Measurements from ENCODE around the gene HAUS1. TPM values are rescaled to one million over a fixed set of nuclear protein-coding genes. Genes with fewer than 3 reads are reported as not detected.
A peak's percentile ranks its signal among the peaks of the same experiment; 100 is the strongest.

Gene HAUS1
- total and polyA plus RNA-seq, 2 of the 8 experiments (the other 6 are each of a cell fraction or from before 2014, with no cell fraction given), result 104 TPM

DNA sequence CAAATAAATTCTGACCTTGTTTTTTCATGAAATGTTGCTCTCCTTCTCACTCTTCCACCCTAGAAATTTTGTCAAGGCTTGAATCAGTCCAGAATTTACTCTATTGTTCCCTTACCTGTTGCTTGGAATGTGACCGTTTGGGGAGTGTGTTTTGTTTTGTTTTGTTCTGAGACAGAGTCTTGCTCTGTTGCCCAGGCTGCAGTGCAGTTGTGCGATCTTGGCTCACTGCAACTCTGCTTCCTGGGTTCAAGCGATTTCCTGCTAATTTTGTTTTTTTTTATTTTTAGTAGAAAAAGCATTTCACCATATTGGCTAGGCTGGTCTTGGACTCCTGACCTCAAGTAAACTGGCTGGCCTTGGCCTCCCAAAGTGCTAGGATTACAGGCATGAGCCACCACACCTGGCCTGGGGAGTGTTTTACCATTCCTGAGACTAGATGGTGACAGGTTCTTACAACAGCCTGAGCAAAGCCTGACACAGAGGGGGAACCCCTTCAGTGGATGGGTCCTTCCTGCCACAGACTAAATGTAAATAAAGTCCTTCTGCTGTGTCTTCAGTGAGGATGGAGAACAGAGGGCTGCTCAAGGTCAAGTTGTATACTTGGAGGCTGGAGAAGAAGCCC is 52.0 kb downstream of the HAUS1 start:
- ChIA-PET CTCF (ENCODE audit: partially characterized antibody) (interaction anchor here (1.0 kb wide), 1 partner anchor 43 kb away, joined by 3 read pairs; no protein-coding TSS in a partner anchor), POLR2A (ENCODE audit: partially characterized antibody) (interaction anchor here (1.0 to 1.5 kb wide), 2 partner anchors 10 to 17 kb away, joined by 3 to 4 read pairs; a partner anchor contains a TSS)
- no peak overlapping the region for H2BK20ac ChIP-seq (ENCODE audit: low read length)
- peak overlapping the region; percentile 12 for H4K91ac ChIP-seq (replicated peaks; ENCODE audit: insufficient read length, low read length)
- H4K8ac ChIP-seq (ENCODE audit: extremely low read depth, insufficient read depth, low read length), result no peak overlapping the region
- no peak overlapping the region for H4K5ac ChIP-seq (ENCODE audit: insufficient read length, low read depth, low read length)
- H3K4me3 ChIP-seq (ENCODE audit: extremely low read depth in 1 of 4, insufficient read depth in 2 of 4, low read depth in 3 of 4, low read length in 4 of 4), result no peak overlapping the region
- H3K9me3 ChIP-seq (ENCODE audit: insufficient read depth in 2 of 2, low read depth in 1 of 2, low read length in 1 of 2), result no peaks in the 10 kb centered on the region
- no peak overlapping the region for H2BK15ac ChIP-seq (ENCODE audit: low read length)
- no peak overlapping the region for H3K18ac ChIP-seq (ENCODE audit: extremely low read depth, low read length)
- H4K20me1 ChIP-seq (replicated peaks in 1 of 2; ENCODE audit: control insufficient read depth in 1 of 2, insufficient read depth in 2 of 2, low read length in 2 of 2), result no peaks in the 10 kb centered on the region
- no peak overlapping the region for H3K14ac ChIP-seq (ENCODE audit: insufficient read length)
- H3K9ac ChIP-seq (replicated peaks in 1 of 4; ENCODE audit: extremely low read depth in 1 of 4, low read depth in 3 of 4, low read length in 3 of 4), result no peak overlapping the region
- H2BK120ac ChIP-seq (replicated peaks; ENCODE audit: low read depth, low read length), result no peak overlapping the region
- H2BK5ac ChIP-seq (ENCODE audit: low read depth, low read length), result 0 out of 2 replicates have a peak overlapping the region, but pooled peaks have one; percentile 52
- DNase-seq (ENCODE audit: low read depth in 1 of 2, low spot score in 2 of 2) (no peak), FAIRE-seq (no peak)
- H3K4ac ChIP-seq (replicated peaks; ENCODE audit: insufficient read length, low read depth, low read length), result no peak overlapping the region
- H3K23ac ChIP-seq (ENCODE audit: insufficient read length), result no peak overlapping the region
- no peak overlapping the region for H3K27ac ChIP-seq (ENCODE audit: low read depth, low read length)
- H3K79me1 ChIP-seq (ENCODE audit: low read depth, low read length), result no peaks in the 10 kb centered on the region
- H2AK5ac ChIP-seq (ENCODE audit: low read depth, low read length), result 0 out of 2 replicates have a peak overlapping the region, but pooled peaks have one; percentile 65
- no peaks in the 10 kb centered on the region for H3K27me3 ChIP-seq (replicated peaks in 1 of 4; ENCODE audit: control insufficient read depth in 3 of 4, extremely low read depth in 1 of 4, insufficient read depth in 3 of 4, low read length in 3 of 4)
- H2BK12ac ChIP-seq (ENCODE audit: low read depth, low read length), result peak overlapping the region; percentile 85; the same call in 1 of the 2 replicates
- H3K79me2 ChIP-seq (ENCODE audit: control insufficient read depth in 1 of 2, insufficient read depth in 2 of 2, low read length in 2 of 2), result no peaks in the 10 kb centered on the region
- no peak overlapping the region for H3K4me2 ChIP-seq (ENCODE audit: insufficient read depth in 1 of 2, low read depth in 2 of 2, low read length in 2 of 2)
- H3K36me3 ChIP-seq (ENCODE audit: control insufficient read depth in 2 of 4, insufficient read depth in 4 of 4, low read length in 3 of 4), result no peaks in the 10 kb centered on the region
- H3K23me2 ChIP-seq (ENCODE audit: low read depth, low read length), result no peaks in the 10 kb centered on the region
- WGBS, 2 experiments (ENCODE audit: extremely low coverage in 1 of 2, insufficient coverage in 1 of 2, insufficient read length in 1 of 2, insufficient replicate concordance in 2 of 2, low coverage in 1 of 2, low lambda C conversion rate in 2 of 2, missing lambda C conversion rate in 1 of 2), result 92% methylated on average over 3 of the region's 3 CpGs; no CpG with 5 or more reads in 1 of the 2 experiments
- H3K4me1 ChIP-seq (replicated peaks in 1 of 4; ENCODE audit: control insufficient read depth in 3 of 4, insufficient read depth in 4 of 4, low read length in 3 of 4), result peaks cover 10 to 14% (median 12%) of the 10 kb centered on the region in 4 experiments
- no peak overlapping the region for H3K56ac ChIP-seq (replicated peaks; ENCODE audit: insufficient read length, low read depth, low read length)
- no peak overlapping the region for H2AFZ ChIP-seq (ENCODE audit: low read length)
- TF ChIP-seq SIN3A (conservative IDR thresholded peaks at IDR 0.05 in 1 of 2, IDR thresholded peaks at IDR 0.05 in 1 of 2; ENCODE audit: low read depth in 1 of 2, low read length in 2 of 2) (no peak), RNF2 (IDR thresholded peaks at IDR 0.05; ENCODE audit: borderline replicate concordance, low read depth, low read length, missing control alignments, poor library complexity, severe bottlenecking) (no peak), TBP (IDR thresholded peaks at IDR 0.05; ENCODE audit: low read depth, low read length) (no peak), CTBP2 (IDR thresholded peaks at IDR 0.05; ENCODE audit: borderline replicate concordance, insufficient read depth, insufficient read length, low read length) (no peak), BCL11A (IDR thresholded peaks at IDR 0.05; ENCODE audit: low read depth in 2 of 2, low read length in 2 of 2) (no peak), POU5F1 (IDR thresholded peaks at IDR 0.05; ENCODE audit: low read depth, low read length) (no peak), RFX5 (IDR thresholded peaks at IDR 0.05; ENCODE audit: borderline replicate concordance, low read depth, low read length) (no peak), JUND (IDR thresholded peaks at IDR 0.05; ENCODE audit: low read length) (no peak)
- TF ChIP-seq, protein P1, sequence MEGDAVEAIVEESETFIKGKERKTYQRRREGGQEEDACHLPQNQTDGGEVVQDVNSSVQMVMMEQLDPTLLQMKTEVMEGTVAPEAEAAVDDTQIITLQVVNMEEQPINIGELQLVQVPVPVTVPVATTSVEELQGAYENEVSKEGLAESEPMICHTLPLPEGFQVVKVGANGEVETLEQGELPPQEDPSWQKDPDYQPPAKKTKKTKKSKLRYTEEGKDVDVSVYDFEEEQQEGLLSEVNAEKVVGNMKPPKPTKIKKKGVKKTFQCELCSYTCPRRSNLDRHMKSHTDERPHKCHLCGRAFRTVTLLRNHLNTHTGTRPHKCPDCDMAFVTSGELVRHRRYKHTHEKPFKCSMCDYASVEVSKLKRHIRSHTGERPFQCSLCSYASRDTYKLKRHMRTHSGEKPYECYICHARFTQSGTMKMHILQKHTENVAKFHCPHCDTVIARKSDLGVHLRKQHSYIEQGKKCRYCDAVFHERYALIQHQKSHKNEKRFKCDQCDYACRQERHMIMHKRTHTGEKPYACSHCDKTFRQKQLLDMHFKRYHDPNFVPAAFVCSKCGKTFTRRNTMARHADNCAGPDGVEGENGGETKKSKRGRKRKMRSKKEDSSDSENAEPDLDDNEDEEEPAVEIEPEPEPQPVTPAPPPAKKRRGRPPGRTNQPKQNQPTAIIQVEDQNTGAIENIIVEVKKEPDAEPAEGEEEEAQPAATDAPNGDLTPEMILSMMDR (IDR thresholded peaks at IDR 0.05; ENCODE audit: control extremely low read depth in 1 of 3, insufficient read depth in 1 of 3, low read depth in 1 of 3, low read length in 3 of 3), result no peak
